AG10803 (cell line): ENCODE measurements around the gene RAB5B.
"Not testable (repeated sequence)": the region's sequence is repeated elsewhere in the genome, so short reads cannot be mapped to it uniquely, and the experiment has no call there.

Source experiments
- DNase-seq: peaks from one replicate; pipeline ENCODE4 v3.0.0; 2010; ENCODE audit warnings: low read depth
- H3K4me3 ChIP-seq: 2 replicates; pipeline ENCODE4 v1.5.1; 2011; ENCODE audit warnings: mild to moderate bottlenecking, low read length, control low read depth
- CTCF ChIP-seq: conservative IDR thresholded peaks from 2 replicates; pipeline ENCODE4 v1.5.1; 2011; ENCODE audit warnings: mild to moderate bottlenecking, low read length, control low read depth, inconsistent platforms

Gene RAB5B

GRCh38 chr12:55996201-55996714 is 22.4 kb downstream of the RAB5B start:
- peak overlapping the region; percentile 95 for H3K4me3 ChIP-seq
- peak; percentile 86 for TF ChIP-seq CTCF
- DNase-seq: peak; percentile 57

- peak; percentile 96 for DNase-seq
- TF ChIP-seq CTCF: no peak
- peak within 1 kb of the TSS; percentile 95 for H3K4me3 ChIP-seq
Measured at GRCh38 chr12:55996715-55997534, 23.0 kb downstream of the RAB5B start, which contains the start of gene SUOX. Gene SUOX, plus strand, starts transcription at chr12:55997276. Its CDS starts 4,946 bp downstream, at chr12:56002222.

DNA sequence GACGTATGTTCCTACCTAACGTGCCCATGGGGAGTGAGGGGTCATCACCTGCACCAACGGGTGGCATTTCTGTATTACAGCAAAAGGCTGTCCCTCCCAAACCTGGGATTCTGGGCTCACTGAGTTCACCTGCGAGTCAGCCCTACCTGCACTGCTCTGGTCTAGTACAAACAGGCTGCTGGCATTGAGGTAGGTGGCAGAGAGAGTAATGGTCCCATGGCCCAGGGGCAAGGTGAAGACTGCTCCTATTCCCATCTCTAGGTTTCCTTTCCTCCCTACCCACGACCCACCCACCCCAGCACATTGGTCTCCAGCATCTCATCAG is 23.6 kb downstream of the RAB5B start:
- DNase-seq: no peak
- TF ChIP-seq CTCF: no peak
- H3K4me3 ChIP-seq: peak overlapping the region; percentile 95

DNA sequence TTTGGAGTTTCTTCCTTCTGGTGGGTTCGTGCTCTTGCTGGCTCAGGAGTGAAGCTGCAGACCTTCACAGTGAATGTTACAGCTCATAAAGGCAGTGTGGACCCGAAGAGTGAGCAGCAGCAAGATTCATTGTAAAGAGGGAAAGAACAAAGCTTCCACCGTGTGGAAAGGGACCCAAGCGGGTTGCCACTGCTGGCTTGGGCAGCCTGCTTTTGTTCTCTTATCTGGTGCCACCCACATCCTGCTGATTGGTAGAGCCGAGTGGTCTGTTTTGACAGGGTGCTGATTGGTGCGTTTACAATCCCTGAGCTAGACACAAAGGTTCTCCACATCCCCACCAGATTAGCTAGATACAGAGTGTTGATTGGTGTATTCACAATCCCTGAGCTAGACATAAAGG is 25.6 kb downstream of the RAB5B start:
- H3K4me3 ChIP-seq, DNase-seq: not testable (repeated sequence)

- H3K4me3 ChIP-seq, DNase-seq: not testable (repeated sequence)
Measured at GRCh38 chr12:55999999-56000540, 26.2 kb downstream of the RAB5B start.

- H3K4me3 ChIP-seq: no peak overlapping the region
- no peak for DNase-seq
- no peak for TF ChIP-seq CTCF
Measured at GRCh38 chr12:56001487-56002100, 27.7 kb downstream of the RAB5B start.

DNA sequence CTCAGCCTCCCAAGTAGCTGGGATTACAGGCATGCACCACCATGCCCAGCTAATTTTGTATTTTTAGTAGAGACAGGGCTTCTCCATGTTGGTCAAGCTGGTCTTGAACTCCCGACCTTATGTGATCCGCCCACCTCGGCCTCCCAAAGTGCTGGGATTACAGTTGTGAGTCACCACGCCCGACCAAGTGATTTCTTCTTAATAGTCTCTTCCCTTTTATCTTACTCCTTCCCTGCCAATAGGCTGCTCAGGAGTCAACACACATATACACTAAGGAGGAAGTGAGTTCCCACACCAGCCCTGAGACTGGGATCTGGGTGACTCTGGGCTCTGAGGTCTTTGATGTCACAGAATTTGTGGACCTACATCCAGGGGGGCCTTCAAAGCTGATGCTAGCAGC is 29.5 kb downstream of the RAB5B start:
- not testable (repeated sequence) for H3K4me3 ChIP-seq, DNase-seq

GRCh38 chr12:56004211-56004610 is 30.3 kb downstream of the RAB5B start:
- no peak overlapping the region for H3K4me3 ChIP-seq
- no peak for DNase-seq
- TF ChIP-seq CTCF: no peak
